Globus pallidus (tissue), 1 donor: ENCODE data around the gene SETBP1.

ENCODE experiments used
- DNase-seq: peaks from one replicate; pipeline ENCODE4 v3.0.0-alpha.2; 2015; ENCODE audit warnings: low spot score

SETBP1 gene

DNA sequence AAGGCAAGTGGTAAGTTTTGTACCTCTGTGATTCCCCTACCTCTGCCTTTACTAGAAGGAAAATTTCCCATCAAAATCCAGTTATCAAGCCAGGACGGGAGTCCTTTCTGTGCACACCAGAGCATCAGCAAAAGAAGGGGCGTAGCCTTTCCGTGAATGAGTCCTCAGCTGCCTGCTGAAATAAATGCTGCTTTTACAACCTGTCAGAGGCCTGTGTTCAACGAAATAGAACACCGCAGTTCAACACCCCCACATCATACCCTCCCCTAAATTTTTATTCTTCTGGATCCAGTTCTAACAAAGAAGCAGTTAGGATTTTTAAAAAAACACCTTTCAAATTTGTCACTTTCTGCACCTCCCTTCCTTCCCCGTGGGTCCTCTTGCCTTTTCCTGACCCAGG lies 135.8 kb downstream of the SETBP1 start:
- DNase-seq: no peak

DNA sequence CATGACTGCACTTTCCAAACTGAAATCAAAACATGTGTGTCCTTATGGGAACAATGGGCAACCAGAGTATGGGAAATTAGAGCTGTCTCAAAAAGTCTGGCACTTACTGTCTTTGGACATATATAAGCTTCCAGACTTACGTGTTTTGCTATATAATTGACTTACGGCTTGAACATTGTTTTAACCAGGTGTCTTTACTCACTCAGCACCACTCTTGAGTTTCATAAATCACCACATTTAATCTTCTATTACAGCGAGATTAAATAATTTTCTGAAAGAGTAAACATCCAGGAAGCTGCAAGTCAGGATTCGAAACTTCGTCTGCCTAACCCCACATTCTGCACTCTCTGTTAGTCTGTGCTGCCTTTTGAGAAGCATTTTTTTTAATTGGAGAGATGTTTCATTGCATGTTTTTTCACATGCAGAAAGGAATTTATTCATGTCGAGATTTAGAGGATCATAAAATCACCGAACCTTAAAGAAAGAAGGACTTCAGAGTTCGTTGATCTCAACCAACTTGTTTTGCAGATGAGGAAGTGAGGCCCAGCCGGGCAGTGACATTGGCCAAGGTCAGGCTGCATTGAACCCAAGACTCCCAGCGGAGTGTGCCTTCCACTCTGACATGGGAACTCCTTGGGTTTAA lies 137.3 kb downstream of the SETBP1 start:
- DNase-seq: no peak

DNA sequence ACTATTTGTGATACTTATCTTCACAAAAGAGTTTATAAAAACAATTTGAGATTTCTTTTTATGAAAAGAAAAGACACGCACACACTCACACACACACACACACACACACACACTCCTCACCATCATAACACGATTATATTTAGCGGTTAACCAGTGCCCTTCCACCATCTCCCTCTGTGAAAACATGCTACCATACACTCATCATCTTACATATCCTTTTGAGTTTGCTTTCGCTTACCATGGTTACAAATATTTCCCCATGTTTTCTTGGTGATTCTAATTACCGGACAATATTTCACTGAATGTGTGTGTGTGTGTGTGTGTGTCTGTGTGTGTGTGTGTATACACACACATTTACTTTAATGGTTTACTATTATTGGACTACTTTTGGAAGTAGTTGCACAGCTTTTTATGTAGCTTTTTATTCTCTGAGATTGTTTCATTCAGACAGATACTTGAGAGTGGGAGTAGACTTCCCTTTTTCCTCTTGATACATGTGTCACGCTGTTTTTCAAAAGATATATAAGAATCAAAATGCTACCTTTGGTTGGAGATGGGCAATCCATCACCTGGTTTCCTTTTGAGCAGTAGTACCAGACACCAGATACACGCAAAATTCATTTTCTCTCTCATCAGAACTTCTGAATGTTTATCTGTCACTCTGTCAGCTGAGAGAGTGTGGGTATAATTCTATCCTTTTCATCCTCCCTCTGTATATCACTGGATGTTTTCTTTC lies 138.1 kb downstream of the SETBP1 start:
- no peak for DNase-seq

DNA sequence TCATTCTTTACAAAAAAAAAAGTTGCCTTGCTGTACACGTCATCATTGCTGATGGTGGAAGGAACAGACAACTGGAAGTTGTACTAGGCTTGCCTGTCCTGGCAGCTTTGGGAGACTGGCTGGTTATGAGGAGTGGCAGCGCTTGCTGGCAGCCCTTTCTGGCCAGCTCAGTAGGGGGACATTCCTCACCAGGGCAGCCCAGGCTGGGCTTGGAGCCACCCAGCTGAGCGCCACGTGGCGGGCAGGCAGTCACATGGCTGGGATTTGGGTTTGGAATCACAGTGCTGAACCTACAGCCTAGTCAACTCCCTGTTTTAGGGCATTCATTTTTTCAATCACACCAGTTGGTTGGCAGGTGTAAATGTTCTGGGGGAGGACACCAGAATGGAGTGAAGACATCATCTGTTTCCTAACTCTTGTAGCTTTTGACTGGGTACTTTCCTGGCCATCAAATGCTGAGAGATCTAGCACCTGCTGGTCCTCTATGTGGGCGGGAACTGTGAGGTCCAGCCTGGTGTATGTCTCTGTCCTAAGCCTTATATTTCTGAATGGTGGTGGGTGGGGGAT lies 139.3 kb downstream of the SETBP1 start:
- peak; percentile 38 for DNase-seq

GRCh38 chr18:44821924-44822323 lies 141.2 kb downstream of the SETBP1 start:
- DNase-seq: no peak

DNA sequence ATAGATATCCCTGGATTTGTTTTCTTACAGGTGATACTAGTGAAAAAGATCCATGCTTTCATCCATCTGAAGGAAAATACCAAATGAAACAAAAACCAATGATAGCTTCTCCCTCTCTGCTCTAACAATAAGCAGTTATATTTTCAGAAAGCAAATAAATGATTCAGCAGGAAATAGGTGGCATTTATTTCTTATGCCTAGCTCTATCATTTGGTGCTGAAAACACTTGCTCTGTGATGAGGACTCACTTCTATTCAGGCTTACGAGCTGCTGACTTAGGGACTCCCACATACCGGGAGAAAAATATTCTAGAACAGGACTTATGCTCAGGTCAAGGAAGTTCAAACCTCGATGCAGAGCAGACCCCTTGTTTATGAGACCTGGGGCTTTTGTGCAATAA lies 142.6 kb downstream of the SETBP1 start:
- no peak for DNase-seq

- DNase-seq: no peak
These were observed 143.1 kb downstream of the SETBP1 start for GRCh38 chr18:44823782-44824181.

DNA sequence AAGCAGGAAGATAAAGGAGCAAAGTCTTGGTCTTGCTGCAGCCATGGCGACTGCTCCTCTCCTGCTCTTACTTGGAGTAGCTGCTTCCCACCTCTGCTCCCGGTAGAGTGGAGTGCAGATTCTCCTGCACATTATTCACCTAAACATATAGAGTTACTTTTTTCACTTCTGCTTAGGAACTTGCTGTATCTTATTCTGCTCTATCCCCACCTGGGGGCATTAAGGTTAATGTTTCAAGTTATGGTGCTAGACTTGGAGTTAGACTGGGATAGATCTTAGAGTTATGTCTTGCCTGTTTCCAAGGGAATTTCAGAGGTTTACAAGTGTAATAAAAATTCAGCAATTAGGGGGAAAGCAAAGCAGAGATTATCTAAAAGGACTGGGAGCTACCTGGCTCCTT lies 144.2 kb downstream of the SETBP1 start:
- no peak for DNase-seq

DNA sequence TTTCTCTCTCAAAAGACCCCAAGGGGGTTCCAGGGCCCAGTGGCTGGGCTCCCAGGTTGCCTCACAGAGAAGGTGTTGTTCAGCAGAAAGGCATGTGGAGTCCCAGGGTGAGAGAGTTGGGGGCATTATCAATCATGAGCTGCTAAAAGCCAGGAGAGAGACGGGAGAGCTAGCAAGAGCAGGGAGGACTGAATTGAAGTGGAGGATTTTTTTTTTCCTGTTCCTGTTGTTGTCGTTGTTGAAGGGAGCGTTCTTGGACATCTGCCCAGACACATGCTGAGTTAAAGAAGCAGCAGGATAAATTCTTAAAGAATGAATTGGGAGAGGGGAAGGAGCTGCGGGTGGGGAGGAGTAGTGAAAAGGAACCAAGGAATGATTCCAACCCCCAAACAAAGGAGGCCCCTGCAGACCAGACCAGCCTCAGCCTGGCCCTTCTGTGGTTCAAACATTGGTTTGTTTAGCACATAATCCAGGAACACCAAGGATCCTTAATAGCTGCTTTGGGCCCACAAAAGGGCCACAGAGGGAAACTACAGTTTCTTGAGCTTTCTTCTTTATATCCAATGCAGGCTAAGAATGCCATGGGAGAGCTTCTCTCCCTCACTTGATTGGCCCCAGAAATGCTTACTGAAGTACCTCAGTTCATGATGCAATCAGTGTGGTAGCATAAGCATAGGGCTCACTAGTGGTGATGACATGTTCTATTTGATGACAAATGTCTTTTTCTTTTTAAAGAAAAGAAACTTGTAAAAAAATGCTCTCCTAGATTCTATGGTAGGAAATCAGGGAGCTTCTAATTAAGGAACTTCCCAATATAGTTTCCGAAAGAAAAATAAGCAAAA lies 146.0 kb downstream of the SETBP1 start:
- DNase-seq: peak; percentile 62

- DNase-seq: no peak
These were observed 147.4 kb downstream of the SETBP1 start for GRCh38 chr18:44828080-44828479.

DNA sequence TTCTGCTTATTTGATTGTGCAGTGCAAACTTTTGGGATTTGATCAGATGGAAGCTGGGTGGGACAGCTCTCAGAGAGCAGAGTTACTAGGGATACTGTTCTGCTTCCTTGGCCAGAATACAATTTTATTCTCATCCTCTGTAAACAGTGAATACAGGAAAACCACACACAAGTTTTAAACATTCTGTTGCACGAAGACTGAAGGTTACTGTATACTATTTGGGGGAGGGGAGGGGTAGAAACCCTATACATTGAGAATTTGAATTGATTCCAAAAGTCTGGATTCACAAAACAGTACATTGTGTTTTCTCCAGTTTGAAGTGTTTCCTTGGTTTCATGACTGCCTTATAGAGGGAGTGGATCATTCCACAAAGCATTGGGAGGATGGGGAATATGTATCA lies 149.9 kb downstream of the SETBP1 start:
- no peak for DNase-seq

GRCh38 chr18:44833786-44834185 lies 153.1 kb downstream of the SETBP1 start:
- DNase-seq: no peak

GRCh38 chr18:44834867-44835469 lies 154.3 kb downstream of the SETBP1 start:
- DNase-seq: no peak

DNA sequence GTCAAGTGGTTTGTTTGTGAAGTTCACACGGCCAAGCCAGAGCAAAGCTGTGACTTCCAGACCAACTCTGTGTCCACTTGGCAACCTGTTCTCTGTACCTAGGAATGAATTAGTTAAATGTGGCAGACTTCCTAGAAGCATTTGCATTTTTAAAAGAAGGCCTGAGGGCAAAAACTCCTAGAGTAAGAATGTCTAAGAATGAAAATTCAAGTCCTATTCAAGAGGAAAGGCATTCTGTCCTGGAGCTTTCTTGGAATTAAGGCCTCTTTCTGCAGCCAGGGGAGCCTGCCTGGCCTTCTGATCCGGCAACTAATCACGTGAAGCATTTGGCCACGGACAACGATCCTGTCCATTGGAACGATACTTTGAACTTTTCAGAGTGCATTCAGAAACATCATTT lies 155.0 kb downstream of the SETBP1 start:
- DNase-seq: peak; percentile 55

DNA sequence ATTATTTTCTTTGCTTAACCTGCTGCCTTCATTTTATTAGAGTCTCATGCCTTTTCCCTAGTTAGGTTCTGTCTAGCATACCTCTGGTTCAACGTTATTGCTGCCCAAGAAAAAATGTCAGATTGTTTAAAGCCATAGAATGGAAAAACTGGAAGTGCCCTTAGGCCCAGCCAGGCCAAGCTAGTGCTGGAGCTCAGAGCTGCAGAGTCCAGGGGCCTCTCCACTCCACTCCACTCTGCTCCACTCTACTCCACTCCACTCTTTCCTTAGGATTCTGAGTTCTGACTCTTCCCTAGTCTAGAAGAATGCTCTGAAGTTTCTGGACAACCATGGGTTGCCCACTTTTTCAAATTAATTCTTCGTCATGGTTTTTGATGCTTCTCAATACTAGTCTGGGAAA lies 155.6 kb downstream of the SETBP1 start:
- no peak for DNase-seq

DNA sequence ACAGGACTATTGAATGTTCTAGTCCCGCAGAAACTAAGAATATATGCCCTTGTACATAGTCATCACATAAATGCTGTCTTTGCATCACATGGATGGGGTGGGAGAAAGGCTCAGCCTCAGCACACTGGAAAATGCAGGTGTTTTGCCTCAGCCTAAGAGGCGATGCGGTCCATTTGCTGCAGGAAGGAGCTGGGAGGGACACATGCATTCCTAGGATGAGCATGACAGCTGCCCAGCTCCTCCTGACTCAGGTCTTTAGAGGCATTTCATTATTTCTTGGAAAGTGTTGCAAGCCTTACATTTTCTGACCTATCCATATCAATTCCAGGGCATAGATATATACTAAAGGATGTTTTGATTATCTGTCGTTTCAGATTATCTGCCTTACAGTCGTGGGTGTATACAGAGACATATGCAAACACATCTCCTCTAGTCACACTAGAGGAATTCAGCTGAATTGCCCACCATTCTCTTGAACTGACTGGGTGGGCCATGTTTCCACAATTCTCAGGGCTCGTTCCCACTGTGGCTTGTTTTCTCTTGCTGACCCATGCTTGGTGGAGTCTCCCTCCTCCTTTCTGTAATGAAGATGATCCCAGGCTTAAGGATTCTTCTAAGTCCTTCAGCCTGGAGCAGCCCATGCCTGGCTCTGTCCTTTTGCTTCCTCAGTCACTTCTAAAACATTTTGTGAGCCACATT lies 156.9 kb downstream of the SETBP1 start:
- DNase-seq: no peak

GRCh38 chr18:44838971-44839666 lies 158.4 kb downstream of the SETBP1 start:
- peak; percentile 42 for DNase-seq

DNA sequence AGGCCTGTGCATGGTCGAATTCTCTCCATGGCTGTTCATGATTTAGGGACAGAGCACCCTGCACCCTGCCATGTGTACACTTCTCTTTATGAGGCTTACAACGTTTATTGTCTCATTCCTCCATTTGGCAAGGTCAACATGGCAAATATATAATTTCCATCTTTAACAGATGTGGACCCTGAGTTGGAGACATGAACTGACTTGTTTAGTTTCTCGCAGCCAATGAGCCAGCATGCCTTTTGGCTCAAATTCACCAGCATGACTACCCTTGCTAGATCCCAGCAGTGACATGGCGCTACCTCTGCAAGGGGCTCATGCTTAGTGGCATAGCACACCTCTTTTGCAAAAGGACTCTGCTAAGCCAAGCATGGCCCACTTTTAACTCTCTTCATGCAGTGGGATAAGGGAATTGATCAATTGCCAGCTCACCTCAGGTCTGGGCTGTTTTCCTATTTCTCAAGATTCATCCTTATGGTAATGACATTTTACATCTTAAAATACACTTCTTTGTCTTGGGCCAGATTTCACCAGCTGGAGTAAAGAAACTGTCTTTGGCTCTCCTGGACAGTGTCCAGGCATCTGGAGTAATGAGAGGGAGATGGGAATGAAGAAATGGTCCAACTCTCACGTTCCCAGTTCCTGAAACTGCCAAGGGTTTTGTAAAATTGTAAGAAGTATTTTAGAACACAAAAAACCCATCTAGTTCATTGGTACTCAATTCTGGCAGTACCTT lies 159.5 kb downstream of the SETBP1 start:
- DNase-seq: no peak

- no peak for DNase-seq
These were observed 160.5 kb downstream of the SETBP1 start for GRCh38 chr18:44841221-44841620.
